Measurements from ENCODE around the gene SACM1L.
A peak's percentile ranks its signal among the peaks of the same experiment; 100 is the strongest.
"Not testable (repeated sequence)": the region's sequence is repeated elsewhere in the genome, so short reads cannot be mapped to it uniquely, and the experiment has no call there.

Gene SACM1L

DNA sequence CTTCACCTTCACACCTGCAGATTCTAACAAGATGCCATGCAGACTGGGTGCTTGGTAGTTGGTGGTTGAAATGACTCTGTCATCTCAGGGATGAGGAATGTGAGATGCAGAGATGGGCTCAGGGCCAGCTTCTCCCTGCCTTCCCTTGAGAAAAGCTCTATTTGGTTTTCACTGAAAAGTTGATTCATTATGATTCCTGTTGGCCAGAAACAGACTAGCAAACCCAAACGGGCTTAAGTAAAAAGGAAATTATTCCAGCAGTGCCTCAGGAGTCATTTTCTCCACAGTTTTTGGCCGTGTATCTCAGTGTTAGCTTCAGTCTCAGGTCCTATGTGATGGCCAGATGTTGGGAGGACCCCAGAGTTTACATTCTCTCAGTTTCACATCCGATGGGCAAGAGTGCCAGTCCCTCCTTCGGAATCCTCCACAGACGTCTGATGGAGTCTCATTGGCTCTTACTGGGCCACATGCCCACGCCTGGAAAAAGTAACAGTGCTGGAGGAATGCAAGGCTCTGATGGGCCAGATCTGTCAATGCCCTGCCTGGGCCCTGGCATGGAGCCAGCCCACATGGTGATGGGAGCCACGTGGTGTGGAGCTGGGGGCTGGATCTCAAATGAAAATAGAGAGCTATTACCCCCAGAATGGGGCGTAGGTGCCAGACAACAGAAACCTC, 22.3 kb upstream of the SACM1L start:
- DNase-seq, result peak; percentile 85

DNA sequence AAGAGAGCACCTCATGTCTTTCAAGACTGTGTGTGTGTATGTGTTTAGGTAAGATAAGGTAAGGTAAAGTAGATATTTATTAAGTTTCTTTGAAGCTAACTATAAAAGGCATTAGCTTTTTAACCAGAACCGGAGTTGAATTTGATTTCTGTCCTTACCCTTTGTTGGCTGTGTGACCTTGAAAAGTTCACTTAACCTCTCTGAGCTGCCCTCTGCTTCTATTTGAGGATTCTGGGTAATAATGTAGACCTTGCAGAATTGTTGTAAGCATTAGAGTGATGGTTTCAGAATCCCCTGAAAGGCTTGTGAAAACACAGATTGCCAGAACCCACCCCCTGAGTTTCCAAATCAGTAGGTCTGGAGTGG, 21.6 kb upstream of the SACM1L start:
- DNase-seq, result no peak

DNA sequence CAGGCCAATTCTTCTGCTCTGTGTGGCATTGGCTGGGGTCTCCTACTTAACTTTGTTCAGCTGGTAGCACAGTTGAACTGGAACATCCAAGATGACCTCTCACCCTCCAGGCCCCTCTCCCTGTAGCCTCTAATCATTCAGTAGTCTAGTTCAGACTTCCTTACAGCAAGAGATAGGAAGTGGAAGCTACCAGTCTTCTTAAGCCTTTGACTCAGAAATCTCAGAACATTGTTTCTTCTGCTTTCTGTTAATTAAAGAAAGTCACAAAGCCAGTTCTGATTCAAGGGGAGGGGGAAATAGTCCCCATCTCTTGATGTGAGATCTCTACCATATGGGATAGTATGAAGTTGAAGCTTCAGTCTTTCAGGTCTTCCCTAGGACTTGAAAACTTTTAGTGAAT, 18.8 kb upstream of the SACM1L start:
- no peak for DNase-seq

DNA sequence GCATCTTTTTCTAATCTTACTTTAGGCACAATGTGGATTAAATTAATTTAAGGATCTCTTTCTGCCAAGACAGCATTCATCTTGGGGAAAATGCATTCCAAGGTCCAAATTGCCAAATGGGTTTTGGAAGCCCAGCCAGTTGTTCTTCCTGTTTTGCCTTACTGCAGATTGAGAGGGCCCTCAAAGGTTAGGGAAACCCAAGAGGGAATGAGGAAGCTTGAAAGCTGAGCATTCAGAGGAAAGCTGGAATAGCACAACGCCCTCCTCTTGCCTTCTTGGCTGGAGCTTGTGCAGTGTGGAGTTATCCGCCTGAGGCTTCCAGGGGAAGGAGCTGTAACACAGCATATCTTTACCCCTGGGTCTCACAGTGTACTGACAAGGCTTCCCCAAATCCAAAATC, 18.2 kb upstream of the SACM1L start:
- peak; percentile 72 for DNase-seq

DNA sequence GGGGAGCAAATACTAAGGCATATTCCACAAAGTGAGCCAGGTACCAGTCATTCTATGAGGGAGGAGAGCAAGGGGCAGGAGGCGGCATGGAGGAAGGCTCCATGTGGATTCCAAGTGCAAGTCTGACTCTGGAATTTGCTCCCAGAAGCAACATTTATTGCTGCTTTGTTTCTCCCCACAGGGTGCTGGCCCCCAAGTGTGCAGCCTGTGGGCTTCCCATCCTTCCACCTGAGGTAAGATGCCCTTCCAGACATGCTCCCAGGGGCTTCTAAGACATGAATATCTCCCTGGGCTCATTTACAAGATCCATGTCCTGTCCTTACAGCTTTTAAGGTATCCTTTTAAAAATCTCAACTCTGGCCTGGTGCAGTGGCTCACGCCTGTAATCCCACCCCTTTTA, 15.9 kb upstream of the SACM1L start:
- no peak for DNase-seq

DNA sequence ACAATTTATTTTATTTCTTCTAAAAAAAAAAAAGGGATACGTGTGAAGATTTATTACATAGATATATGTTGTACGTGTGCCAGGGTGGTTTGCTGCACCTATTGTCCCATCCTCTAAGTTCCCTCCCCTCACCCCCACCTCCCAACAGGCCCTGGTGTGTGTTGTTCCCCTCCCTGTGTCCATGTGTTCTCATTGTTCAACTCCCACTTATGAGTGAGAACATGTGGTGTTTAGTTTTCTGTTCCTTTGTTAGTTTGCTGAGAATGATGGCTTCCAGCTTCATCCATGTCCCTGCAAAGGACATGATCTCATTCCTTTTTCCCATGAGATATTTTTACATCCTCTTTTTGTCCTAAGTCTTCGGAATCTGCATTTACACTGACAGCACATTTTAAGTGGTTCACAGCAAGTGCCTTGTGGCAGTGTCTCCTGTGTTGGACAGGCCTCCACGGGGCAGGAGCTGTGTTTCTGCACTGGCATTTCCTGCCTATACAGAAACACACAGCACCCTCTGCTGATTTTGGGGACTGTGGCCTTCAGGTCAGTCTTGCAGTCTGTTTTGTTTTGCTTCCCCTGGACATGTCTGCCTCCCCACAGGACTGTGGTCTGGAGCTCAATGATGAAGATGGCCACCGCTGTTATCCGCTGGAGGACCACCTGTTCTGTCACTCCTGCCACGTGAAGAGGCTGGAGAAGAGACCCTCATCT, 12.7 kb upstream of the SACM1L start:
- DNase-seq, result no peak

DNA sequence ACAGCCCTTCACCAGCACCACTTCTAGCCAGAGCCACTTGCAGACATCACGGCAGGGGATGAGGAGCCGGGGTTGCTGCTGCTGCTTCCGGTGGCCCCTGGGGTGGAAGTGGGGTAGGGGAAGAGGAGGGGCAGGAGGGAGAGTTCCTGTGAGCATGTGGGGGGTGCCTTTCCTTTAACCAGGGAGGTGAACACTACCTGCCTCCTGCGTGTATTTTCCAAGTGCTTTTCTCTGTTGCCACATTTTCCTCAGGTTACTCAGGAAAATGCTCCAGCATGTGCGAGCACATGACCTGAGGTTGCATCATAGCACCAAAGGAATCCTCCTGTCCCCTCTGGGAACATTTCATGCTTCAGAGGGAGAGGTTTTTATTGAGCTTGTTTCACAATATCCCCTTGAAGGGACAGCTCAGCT, 12.2 kb upstream of the SACM1L start:
- DNase-seq, result peak; percentile 68

DNA sequence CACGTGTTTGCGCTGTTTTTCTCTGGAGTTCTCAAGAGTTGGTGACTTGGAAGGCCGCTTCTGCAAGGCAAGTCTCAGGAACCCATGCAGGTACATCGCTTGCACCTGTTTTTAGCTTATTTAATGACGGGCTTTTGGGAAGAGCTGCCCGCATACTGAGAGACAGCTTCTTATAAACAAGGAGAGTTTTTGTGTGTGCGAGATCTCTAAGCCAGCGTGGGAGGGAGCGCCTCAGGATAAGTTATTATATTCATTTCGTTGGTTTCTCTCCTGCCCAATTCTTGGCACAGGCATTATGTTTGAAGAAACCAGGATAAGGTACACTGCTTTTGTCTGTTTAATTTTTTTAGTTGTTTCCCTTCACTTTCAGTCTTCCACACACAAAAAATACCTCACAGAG, 11.4 kb upstream of the SACM1L start:
- no peak for DNase-seq

DNA sequence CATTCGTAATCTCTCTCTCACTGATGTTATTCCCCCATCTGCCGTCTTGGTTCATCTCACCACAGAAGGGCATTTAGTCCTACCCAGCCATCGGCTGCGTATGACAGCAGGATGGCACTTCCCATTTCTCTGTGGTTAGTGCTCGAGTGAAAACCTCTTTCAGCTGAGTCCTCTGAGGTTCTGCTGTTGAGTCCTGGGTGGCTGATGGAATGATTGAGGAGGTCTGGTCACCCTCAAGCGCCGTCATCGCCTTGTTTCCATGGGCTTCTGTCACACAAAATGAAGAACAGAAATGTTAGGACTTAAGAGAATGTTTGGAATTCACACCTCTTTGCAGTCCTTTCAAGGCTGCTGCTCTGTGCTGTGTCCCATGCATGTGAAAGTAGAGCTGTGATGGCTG, 9.4 kb upstream of the SACM1L start:
- DNase-seq, result peak; percentile 52

DNA sequence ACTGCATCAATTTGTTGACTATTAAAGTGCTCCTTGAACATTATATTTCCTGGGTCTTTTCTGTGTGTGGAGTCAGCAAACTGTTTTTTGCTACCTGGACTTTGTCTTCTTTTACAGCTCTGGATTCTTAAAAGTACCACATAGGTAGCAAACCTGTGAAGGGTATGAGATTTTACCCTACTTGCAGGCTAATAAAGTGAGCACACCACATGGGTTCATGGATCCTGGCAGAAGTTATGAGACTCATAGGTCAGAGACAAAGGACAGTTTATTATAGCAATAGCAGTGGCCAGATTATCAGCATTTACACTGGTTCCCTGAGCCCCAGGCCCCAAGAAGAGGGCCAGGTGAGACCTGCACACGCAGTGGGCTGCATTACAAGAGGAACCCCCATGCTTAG, 8.0 kb upstream of the SACM1L start:
- DNase-seq, result no peak

DNA sequence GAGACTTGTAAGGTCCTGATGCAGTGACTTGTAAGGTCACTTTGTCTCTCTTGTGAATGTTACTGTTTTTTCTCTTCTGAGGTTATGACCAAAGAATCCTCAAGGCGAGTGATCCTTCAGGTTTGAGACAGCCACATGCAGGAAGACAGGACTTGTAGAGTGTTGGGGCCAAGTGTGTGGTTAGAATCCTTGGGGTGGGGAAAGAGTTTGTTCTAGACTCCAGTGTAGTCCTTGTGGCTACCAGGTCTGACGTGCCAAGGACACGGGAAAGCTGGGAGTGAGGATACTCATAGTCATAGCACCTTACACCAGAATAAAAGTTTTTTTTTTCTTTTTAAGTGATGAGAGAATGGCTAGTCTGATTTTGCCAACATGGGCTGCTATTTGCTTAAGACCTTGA, 7.3 kb upstream of the SACM1L start:
- no peak for DNase-seq

DNA sequence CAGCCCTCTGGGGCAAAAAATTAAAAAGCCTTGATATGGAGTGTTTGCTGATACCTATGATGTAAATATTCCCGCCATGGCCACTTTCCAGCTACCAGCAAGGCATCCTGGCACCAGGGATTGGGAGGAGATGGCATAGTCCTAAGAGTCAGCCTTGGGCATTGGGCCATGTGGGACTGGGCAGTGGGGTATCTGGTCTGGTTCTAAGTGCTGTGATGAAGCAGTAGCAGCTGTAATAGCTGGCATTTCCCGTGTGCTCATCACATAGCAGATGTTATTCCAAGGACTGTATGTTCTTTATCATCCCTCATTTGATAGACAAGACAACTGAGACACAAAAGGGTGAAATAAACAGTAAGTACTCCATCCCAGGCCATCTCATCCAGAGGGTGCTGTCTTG, 6.9 kb upstream of the SACM1L start:
- no peak for DNase-seq

DNA sequence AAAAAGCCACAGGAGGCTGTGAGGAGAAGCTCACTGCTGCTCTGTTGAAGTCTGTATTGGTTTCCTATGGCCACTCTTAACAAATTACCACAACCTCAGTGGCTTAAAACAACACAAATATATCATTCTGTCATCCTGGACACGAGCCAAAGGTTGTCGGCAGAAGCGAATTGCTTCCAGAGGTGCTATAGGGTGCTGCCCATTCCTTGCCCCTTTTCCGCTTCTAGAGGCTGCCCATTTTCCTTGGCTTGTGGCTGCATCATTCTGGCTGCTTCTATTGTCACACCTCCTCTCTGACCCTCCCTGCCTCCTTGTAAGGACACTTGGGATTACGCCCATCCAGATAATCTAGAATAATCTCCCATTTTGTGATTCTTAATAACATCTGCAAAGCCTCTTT, 6.4 kb upstream of the SACM1L start:
- DNase-seq, result no peak

DNA sequence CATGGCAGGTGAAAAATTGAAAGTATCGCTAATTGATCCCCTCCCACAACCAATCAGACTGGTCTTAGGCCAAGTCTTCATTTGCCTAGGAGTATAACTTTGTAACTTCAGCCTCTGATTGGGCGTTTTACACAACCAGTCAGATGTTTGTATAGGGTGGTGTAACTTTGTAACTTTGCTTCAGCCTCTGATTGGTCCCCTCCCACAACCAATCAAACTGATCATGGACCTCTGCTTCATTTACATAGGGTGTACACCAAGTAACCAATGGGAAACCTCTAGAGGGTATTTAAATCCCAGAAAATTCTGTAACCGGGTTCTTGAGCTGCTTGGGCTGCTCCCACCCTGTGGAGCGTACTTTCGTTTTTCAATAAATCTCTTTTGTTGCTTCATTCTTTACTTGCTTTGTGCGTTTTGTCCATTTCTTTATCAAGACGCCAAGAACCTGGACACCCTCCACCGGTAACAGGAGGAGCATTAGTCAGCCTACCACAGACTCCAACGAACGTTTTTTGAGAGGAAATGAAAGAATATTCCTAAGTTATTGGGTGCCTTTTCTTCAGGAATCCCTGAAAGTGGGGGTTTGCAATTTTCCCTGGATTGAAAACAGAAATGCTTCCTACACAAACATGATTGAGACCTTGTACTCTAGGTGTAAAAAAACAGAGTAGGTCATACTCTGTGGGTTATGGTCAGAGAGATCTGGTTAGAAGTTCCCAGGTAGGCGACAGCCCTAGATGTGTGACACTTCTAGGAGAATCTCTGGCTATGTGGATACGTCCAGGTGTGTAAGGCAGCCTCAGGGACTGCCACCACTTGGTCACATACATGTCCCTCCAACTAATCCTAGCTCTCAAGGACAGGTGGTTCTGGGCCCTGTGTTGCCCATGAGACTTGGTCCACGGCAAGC, 5.5 kb upstream of the SACM1L start:
- no peak for DNase-seq

DNA sequence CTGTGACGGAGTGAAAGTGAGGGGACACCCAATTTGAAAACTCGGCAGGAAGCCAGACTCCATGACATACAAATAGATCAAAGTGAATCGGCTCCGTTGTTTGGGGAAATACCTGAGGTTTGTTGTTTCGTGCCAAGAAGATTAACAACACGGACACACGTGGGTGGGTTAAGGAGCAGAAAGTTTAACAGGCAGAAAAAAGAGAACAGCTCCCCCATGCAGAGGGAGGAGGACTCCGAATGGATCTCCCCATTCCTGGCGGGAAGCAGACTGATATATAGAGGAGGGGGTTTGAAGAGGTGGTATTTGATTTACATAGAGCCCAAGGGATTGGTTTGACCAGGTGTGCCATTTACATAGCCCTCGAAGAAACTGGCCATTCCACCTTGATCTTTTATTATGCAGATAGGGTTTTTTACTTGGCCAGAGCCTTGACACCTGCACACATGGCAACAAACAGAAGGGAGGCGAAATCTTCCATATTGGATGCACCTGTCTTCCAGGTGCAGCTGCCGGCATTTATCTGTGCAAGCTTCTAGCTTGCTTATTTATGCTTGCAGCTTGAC, 4.8 kb upstream of the SACM1L start:
- DNase-seq, result no peak

DNA sequence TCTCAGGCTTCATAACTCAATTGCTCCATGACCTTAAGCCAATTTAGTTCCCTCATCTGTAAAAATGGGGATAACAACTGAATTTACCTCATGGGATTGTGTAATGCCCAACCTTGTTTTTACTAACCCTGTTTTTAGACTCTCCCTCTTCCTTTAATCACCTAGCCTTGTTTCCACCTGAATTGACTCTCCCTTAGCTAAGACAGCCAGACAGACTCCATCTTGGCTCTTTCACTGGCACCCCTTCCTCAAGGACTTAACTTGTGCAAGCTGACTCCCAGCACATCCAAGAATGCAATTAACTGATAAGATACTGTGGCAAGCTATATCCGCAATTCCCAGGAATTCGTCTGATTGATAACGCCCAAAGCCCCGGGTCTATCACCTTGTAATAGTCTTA, 3.5 kb upstream of the SACM1L start:
- not testable (repeated sequence) for DNase-seq

DNA sequence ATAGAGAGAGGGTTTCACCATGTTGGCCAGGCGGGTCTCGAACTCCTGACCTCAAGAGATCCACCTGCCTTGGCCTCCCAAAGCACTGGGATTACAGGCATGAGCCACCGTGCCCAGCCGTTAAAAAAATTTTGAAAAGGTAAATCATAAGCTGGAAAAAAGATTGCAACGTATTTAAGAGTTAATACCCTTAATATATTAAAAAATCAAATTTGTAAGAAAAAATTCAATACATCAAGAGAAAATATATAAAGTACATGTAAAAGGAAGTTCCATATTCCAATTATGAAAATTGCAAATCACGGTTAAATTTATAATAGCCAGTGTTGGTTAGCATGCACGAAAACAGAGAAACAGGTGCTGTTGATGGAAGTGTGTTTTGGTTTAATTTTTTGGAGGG, 2.3 kb upstream of the SACM1L start:
- DNase-seq, result no peak

DNA sequence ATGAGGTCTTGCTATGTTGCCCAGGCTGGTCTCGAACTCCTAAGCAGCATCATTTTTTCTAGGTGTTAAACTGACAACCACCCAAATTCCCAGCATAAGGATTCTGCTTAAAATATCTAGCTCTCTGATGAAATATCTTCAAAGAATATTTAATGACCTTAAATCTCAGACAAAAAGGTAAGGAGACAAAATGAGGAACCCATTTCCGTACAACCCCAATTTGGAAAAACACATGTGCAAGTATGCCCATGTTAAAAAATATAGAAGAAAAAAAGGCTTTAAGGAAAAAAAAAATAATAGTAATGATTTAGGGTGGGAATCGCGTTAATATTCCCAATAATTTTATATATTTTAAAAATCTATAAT, 1.4 kb upstream of the SACM1L start:
- DNase-seq, result no peak

DNA sequence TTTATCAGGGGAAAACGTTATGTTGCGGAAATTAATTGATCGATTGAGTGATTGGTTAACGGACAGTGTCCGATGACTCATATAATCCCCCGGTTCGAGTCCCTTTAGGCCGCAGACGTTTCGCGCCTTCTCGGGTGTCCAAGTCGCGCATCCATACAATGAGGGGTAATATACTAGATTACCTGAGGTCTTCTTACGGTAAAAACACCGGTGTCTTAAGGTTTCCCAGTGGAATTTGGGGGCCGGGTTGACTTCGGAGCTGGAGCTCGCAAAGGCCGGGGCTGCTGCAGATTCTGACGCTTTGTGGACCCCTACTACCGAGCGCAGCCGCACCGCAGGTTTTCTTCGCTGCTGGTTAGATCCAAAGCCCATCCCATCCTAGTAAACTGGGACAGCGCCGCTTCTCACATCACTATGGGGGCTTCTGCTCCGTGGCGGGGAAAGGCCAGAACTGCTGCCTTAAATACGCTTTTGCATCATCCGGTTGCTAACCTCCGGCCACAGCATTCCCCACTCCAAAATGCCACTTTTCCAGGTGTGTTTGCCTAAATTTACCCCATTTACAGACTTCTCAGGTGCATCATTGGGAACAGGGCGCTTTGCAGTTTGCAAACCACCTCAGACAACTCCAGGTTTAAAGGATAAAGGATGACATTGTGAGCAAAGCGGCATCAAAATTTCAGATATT, 858 bp upstream of the SACM1L start:
- DNase-seq, result peak; percentile 29

DNA sequence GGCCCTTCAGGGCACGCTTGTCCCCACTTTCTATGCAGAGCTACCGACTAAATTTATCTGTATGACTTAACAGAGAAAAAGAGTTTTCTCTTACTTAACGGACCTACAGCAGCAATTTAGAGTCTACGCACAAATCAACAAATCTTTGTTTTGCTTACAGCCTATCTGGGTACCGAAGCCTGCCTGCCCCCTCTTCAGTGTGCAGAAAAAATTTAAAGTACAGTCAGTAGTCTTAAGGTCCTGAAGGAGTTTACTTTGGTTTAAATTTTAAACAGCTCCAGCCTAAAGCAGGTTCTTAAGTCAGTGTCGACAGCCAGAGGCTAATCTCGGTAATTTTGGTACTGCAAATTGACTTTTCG, 570 bp downstream of the SACM1L start:
- no peak for DNase-seq

DNA sequence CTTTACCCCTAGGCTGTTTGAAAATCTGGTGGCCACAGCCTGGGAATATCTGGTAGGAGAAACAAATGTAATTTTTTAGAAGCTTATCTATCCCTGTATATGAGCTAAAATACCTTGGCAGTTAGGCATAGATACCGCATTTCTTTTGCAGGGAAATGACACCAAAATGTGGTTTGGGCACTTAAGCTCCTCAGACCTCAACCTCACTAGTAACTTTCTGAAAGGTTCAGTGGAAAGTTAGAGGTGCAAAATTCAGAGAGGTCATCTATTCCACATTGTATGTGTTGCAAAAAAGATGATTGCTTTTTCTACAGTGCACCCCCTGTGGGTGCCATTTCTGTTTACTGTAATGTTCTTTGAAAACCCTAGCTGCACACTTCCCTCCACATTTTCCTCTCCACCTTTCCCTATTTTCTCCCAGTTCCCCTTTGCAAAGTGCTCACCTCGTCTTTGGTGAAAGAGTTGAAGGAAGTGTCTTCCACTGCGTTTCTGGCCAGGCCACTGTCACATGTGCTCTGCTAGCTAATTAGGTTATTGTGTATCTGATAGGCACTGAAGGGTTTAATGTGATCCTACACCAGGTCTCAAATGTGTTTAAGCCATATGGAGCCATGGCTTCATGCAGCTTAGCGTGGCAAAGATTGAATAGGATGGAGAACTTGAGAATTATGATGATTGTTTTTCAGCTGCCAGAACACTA, 1.3 kb downstream of the SACM1L start:
- no peak for DNase-seq

DNA sequence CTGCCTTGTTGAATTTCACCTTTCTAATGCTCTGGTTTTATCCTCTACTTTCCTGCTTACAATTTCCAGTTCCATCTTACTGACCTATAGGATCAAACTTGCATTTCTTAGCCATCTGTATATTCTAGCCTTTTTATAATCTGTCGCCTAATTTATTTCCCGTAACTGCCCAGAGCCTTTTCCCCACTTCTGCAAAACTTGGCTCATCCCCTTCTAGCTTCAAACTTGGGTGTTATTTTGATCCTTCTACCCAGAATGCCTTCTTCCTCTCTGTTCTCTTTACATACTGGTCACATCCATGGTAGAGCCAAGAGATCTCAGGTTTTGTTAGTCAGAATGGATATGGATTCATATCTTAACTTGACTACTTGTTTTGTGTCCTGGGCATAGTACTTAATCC, 2.6 kb downstream of the SACM1L start:
- no peak for DNase-seq

Data from fibroblast of skin of scalp (primary cell).